Mesenteric fat pad (tissue), 1 donor: Measurements from ENCODE around the gene PLOD2. TPM values are rescaled to one million over a fixed set of nuclear protein-coding genes. Genes with fewer than 3 reads are reported as not detected.

ENCODE experiments used
- DNase-seq: peaks from one replicate; pipeline ENCODE4 v3.0.0-alpha.2; 2020; ENCODE audit warnings: low spot score
- total RNA-seq: library from RNA; stranded (reverse); fragmentation: NEBNext Ultra II Directional; extraction: Animal tissue kit (Norgen Biotek cat#: 25700); gene quantifications from one replicate; pipeline ENCODE4 v1.2.1, GENCODE V29; 2021
- donor health status: DM: yes; HTN: yes; CAD: no.

PLOD2 gene
- total RNA-seq, 1 donor from 2014 or later, result 219 TPM

- DNase-seq, result no peak
These were observed 59.4 kb downstream of the PLOD2 start for GRCh38 chr3:146101538-146101937.

GRCh38 chr3:146100825-146101444 lies 60.0 kb downstream of the PLOD2 start:
- DNase-seq, result no peak

DNA sequence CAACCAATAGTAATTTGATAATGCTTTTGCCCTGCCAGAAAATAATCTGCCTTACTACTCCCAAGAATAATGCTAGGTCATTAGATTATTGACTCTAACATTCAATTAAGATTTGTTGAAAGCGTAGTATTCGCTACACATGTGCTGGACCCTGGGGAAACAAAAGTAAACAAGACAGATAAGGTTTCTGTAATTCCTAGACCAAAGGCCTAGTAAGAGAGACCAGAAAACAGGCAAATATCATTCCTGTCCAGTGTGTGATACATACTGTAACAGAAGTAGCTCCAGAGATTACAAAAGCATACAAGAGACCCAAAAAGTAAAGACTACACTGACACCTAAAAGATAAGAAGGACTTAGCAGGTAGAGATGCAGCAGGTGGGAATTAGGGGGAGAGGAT lies 60.8 kb downstream of the PLOD2 start:
- no peak for DNase-seq

- DNase-seq, result no peak
These were observed 61.7 kb downstream of the PLOD2 start for GRCh38 chr3:146099316-146099715.

DNA sequence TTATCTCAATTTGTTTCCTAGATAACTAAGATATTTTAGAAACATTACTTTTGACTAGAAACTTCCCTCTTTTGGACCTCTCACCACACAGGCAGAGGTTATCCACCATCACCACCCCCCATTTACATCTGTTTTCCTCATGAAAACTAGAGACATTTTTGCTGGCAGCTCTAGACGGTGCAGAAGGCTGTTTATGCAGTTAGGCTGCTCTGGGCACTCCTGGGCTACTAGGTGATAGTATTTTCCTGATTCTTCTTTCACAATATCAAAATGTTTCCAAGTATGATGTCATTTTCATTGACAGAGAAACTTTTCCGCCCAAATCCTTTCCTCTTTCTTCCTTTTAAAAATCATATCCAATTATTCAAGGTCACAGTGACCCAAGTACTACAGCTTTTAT lies 67.1 kb downstream of the PLOD2 start:
- DNase-seq, result no peak

GRCh38 chr3:146092230-146092629 lies 68.8 kb downstream of the PLOD2 start:
- DNase-seq, result no peak

DNA sequence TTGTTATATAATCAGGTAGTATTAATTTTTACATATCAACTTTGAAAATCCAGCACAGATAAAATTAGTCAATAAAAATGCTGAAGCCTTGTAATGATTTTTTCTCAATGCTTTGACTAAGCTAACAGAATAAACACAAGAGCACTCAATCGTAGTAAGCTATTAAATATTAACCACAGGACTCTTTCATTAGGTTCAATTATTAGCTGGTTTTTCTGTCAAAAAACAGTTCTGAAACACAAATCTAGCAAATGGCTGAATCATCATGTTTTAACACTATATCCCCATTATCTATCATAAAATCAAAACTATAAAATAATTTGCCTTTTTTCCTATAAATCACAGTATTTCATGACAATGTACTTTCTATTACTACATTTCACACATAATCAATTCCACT lies 69.6 kb downstream of the PLOD2 start:
- DNase-seq, result no peak

- no peak for DNase-seq
These were observed 70.5 kb downstream of the PLOD2 start for GRCh38 chr3:146090521-146090920.

DNA sequence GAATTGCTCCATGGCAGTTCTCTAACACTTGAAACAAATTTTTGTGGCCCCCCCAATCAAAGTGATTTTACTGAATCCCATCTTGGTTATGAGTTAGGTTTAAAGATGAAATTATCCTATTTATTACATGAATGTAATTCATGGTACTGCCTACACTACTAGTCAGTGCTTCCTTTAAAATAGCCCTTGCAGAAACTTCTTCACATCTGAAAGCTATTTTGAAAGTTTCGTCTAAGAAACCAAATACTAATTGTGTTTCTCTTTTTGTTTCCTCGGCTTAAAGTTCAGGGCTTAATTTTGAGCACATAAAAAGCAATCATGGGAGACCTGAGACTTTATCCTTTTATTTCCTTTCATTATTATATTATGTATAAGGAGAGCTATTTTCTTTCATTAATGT lies 72.1 kb downstream of the PLOD2 start:
- no peak for DNase-seq

DNA sequence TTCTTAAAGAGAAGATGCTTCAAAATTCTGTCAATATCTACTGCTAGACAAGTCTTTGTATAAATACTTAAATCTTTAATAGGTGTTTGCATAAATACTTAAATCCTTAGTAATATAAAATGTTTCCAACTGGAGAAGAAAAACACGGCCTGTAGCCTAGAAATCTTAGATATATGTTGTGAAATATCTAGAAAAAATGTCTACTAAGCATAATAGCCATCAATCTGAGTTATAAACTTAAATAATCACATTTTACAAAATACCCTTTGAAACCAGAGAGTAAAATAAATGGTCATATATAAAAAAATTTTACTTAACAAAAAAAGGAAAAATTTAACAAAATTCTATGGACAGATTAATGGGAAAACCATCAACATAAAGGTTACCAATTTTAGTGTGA lies 73.9 kb downstream of the PLOD2 start:
- no peak for DNase-seq

- no peak for DNase-seq
These were observed 74.8 kb downstream of the PLOD2 start for GRCh38 chr3:146086211-146086610.

- DNase-seq, result no peak
These were observed 75.3 kb downstream of the PLOD2 start for GRCh38 chr3:146085678-146086077.

DNA sequence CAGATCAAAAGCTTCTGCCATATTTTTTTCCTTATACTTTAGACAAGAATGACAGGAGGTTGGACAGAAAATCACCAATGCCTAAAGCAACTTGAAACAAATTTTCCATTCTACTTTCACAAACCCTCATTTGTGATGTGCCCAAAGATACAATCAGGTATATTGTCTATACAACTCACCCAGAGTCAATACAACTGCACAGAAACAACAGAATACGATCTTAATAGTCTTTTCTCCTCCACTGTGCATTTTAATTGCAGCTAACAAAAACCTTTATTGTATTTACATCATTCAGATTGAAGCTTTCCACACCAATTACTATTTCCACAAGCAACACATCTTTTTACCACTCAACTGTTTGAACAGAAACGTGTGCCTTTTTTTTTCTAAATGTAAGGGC lies 80.4 kb downstream of the PLOD2 start:
- no peak for DNase-seq

GRCh38 chr3:146078031-146078430 lies 83.0 kb downstream of the PLOD2 start:
- DNase-seq, result no peak

DNA sequence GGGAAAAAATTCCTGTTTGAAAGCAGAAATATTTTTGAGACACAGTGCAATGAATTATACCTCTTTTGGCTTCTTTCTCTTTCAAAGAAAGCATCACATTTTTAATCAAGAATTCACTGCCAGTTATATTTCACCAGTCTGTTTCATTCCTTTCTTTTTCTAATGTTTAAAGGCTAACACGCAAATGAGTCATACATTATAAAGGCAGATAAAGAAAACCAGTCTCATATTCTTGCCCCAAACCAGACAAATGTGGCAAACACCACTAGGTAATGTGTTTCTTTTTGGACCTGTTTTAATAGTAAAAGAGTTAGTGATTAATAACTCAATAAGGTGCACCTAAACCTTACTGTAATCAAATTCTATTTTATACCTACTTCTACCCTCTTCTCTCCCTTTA lies 83.8 kb downstream of the PLOD2 start:
- no peak for DNase-seq

DNA sequence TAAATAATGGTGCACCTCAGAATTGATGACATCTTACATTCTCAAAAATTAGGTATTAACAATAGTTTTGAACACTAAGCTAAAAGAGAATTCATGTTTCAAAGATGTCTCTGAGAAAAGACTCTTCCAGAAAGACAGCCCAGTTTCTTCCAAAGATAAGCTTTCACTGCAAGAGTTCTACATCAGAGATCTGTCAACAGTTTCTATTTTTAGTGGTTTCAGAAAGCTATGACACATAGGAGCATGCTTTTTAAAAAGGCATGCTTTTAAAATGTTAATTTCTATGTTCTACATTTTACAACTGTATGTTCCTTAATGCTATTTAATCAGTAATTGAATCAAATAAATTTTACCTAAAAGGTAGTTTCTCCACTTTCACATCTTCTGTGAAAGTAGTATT lies 88.2 kb downstream of the PLOD2 start:
- DNase-seq, result no peak

- DNase-seq, result no peak
These were observed 88.9 kb downstream of the PLOD2 start for GRCh38 chr3:146072061-146072460.

DNA sequence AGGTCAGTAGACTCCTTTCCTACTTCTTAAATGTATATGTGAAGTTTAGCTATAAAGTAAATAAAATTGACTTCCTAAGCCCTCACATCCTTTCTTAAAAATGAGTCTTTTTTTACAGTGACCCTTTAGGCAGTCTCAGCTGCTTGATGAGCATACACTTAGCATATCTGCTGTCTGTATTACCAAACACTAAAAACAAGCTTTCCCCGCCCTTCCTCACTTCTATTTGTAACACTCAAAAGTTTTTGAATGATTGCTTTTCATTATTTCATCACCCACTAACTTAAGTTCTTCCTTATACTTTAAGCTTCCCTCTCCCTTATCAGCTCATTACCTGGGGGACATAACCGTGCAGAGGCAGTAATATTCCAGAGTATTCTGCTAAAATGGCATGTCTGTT lies 89.4 kb downstream of the PLOD2 start:
- DNase-seq, result no peak

DNA sequence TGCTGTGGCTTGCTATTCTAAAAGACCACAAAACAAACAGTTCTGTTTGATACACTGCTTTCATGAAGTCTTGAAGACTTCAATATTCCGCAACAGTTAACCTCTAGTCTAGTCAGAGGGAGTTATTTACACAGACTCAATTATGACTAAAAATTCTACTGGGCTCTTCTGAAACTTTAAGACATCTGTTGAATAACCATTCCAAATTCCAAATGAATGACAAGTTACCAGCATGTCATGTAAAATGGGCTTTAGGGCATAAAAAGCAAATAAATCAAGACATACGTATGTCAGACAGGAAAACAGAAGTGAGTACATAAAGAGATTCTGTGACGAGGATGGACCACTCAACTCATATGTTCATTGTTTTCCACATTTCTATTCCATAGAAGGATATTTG lies 93.9 kb downstream of the PLOD2 start:
- no peak for DNase-seq

GRCh38 chr3:146065573-146066006 lies 95.4 kb downstream of the PLOD2 start:
- no peak for DNase-seq

DNA sequence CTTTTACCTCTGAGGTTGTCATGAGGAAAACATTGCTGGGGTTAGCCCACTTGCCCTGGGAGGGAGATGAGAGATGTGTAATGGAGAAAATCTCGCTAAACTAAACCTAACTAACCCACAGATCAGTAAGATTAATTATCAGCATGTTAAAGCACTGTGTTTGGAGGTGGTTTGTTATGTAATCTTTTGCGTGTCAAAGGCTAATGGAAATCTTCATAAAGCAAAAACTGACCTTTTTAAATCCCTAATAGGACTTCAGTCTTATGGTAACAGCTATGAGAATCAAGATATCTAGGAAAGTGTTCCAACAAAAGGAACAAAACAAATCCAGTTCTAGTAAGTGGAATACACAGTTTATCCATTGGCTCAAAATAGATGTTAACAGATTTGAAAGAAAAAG lies 102.7 kb downstream of the PLOD2 start:
- DNase-seq, result no peak

DNA sequence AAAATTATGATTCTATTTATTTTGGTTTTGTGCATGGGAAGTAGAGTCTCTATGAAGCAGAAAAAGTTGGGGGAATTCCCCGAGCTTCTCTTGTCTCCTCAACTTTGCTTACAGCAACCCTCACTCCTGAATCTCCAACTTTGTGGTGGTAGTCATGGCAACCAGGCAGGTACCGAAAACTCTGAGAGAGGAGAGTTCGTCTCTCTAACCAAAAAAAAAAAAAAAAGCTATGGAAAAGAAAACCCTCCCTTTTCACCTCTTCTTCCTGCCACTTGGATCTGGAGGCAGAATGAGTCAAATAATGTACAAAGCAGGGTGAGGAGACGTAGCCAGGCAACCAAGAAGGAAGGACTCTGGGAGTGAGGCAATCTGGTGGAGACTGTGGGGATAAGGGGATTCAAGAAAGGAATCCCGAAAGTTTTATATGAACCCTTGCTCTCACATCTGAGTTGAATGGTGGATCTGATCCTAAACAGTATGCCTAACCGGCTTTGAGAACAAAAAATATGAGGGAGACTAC lies 108.1 kb downstream of the PLOD2 start:
- no peak for DNase-seq

DNA sequence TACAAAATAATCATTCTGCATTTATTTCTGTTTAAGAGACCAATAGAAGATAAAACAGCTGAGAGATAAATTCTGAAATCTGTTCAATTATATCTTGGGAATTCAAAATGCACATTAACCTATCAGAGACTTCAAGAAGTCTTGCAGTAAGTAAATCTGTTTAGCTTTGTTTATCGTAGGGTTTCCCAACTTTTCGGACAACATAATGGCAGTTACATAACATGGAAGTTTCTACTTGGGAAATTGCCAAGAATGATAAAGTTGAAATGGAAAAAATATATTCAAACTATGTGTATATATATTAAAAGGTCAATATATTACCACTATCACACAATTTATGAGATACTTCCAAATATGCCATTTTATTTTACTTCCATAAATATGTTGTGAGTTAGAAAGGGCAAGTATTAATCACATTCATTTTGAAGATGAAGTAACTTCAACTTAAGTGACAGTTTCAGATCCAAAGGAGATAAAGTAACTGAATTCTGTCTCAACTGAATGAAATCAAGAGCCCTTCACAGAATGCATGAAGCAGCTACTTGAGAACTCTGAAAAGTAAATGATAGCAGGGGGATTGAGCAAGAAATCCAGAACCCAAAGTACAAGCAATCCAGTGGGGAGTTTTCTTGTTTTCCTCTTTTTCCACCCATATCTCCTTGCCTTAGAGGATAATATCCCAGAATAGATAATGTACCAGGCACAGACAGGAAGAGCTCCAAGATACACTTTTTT lies 108.8 kb downstream of the PLOD2 start:
- DNase-seq, result no peak
